WERI-Rb-1 (cell line): ENCODE results near the gene DCLK1.

ENCODE experiments used
- DNase-seq: peaks from one replicate; pipeline ENCODE4 v3.0.0-alpha.2; 2020
- H3K27ac ChIP-seq: fragments of 250-450 bp; sonication (Bioruptor Pico); 2 replicates; pipeline ENCODE4 v1.5.1; 2020; ENCODE audit warnings: mild to moderate bottlenecking, moderate library complexity
- H3K27me3 ChIP-seq: fragments of 250-450 bp; sonication (Bioruptor Pico); 2 replicates; pipeline ENCODE4 v1.5.1; 2021; ENCODE audit warnings: mild to moderate bottlenecking, low read depth, moderate library complexity; ENCODE audit not compliant: insufficient read depth, severe bottlenecking
- H3K36me3 ChIP-seq: fragments of 250-450 bp; sonication (Bioruptor Pico); 2 replicates; pipeline ENCODE4 v1.5.1; 2020; ENCODE audit warnings: mild to moderate bottlenecking, moderate library complexity
- H3K4me3 ChIP-seq: 2 replicates; pipeline ENCODE4 v1.5.1; 2011; ENCODE audit warnings: low read depth, mild to moderate bottlenecking, control low read depth, low read length
- H3K9me3 ChIP-seq: fragments of 250-450 bp; sonication (Bioruptor Pico); 2 replicates; pipeline ENCODE4 v1.5.1; 2021; ENCODE audit warnings: mild to moderate bottlenecking, moderate library complexity; ENCODE audit not compliant: severe bottlenecking
- CTCF ChIP-seq: IDR thresholded peaks from 2 replicates; pipeline ENCODE4 v1.5.1; 2011; ENCODE audit warnings: low read depth, mild to moderate bottlenecking, control low read depth, inconsistent platforms, low read length

The DCLK1 gene

GRCh38 chr13:36006894-36007675 lies 124.1 kb downstream of the DCLK1 start:
- H3K27ac ChIP-seq, result no peak overlapping the region
- H3K4me3 ChIP-seq, result no peak overlapping the region
- no peak for DNase-seq
- no peaks in the 10 kb centered on the region for H3K27me3 ChIP-seq
- H3K9me3 ChIP-seq, result no peaks in the 10 kb centered on the region
- no peaks in the 10 kb centered on the region for H3K36me3 ChIP-seq
- TF ChIP-seq CTCF, result no peak

GRCh38 chr13:36006347-36006746 lies 124.8 kb downstream of the DCLK1 start:
- TF ChIP-seq CTCF, result no peak
- Histone ChIP-seq H3K4me3 (no peak overlapping the region), H3K9me3 (no peaks in the 10 kb centered on the region), H3K27ac (no peak overlapping the region), H3K36me3 (no peaks in the 10 kb centered on the region), H3K27me3 (no peaks in the 10 kb centered on the region)
- no peak for DNase-seq

GRCh38 chr13:36001561-36001960 lies 129.6 kb downstream of the DCLK1 start:
- no peak for TF ChIP-seq CTCF
- Histone ChIP-seq H3K9me3 (no peaks in the 10 kb centered on the region), H3K4me3 (no peak overlapping the region), H3K36me3 (no peaks in the 10 kb centered on the region), H3K27ac (no peak overlapping the region), H3K27me3 (no peaks in the 10 kb centered on the region)
- no peak for DNase-seq

- DNase-seq, result peak; percentile 22
- Histone ChIP-seq H3K36me3 (no peaks in the 10 kb centered on the region), H3K4me3 (no peak overlapping the region), H3K27me3 (no peaks in the 10 kb centered on the region), H3K9me3 (no peaks in the 10 kb centered on the region), H3K27ac (no peak overlapping the region)
- no peak for TF ChIP-seq CTCF
Measured at GRCh38 chr13:36000028-36000427, 131.2 kb downstream of the DCLK1 start.

GRCh38 chr13:35996360-35996759 lies 134.8 kb downstream of the DCLK1 start:
- no peak for TF ChIP-seq CTCF
- Histone ChIP-seq H3K9me3 (no peaks in the 10 kb centered on the region), H3K4me3 (no peak overlapping the region), H3K36me3 (no peaks in the 10 kb centered on the region), H3K27ac (no peak overlapping the region), H3K27me3 (no peaks in the 10 kb centered on the region)
- DNase-seq, result no peak

- TF ChIP-seq CTCF, result no peak
- Histone ChIP-seq H3K4me3 (no peak overlapping the region), H3K9me3 (no peaks in the 10 kb centered on the region), H3K27me3 (no peaks in the 10 kb centered on the region), H3K27ac (no peak overlapping the region), H3K36me3 (no peaks in the 10 kb centered on the region)
- DNase-seq, result no peak
Measured at GRCh38 chr13:35995136-35995535, 136.0 kb downstream of the DCLK1 start.
